Naive thymus-derived CD8-positive, alpha-beta T cell (primary cell): Measurements from ENCODE around the gene PLIN3. TPM values are rescaled to one million over a fixed set of nuclear protein-coding genes. Genes with fewer than 3 reads are reported as not detected.
"Not testable (repeated sequence)": the region's sequence is repeated elsewhere in the genome, so short reads cannot be mapped to it uniquely, and the experiment has no call there.

ENCODE experiments used
- ATAC-seq, 2 donors: fragments of 150-1000 bp; cut with Tn5 transposase in 1 of 2; sonication (Bioruptor Pico), chemical (Tn5 transposase) in 1 of 2; 1 replicate in 1 of 2; 2 replicates in 1 of 2; pipeline ENCODE4 v1.10.0; 2021; ENCODE audit warnings: mild to moderate bottlenecking in 2 of 2, moderate library complexity in 2 of 2
- POLR2A ChIA-PET: fragments of 350-600 bp; sonication (Branson Sonifier 250); formaldehyde crosslinking; loops from one replicate; lab custom pipeline; 2021; ENCODE audit warnings: antibody characterized with exemption; lab: Charles Lee
- DNase-seq, 10 donors: peaks; one replicate each; pipeline versions ENCODE4 v3.0.0 to v3.0.0-alpha.2; 2020 to 2022
- H3K27ac Mint-ChIP-seq, 10 donors: one replicate each; pipeline ENCODE4 v1.8.0; 2020 to 2022; ENCODE audit warnings: mild to moderate bottlenecking in 10 of 10, mixed read lengths in 10 of 10, moderate library complexity in 4 of 10, inconsistent platforms in 1 of 10
- H3K27me3 Mint-ChIP-seq, 5 donors: one replicate each; pipeline ENCODE4 v1.8.0; 2021 to 2022; ENCODE audit warnings: mixed read lengths in 5 of 5
- H3K36me3 Mint-ChIP-seq, 3 donors: one replicate each; pipeline ENCODE4 v1.8.0; 2020 to 2022; ENCODE audit warnings: mixed read lengths in 3 of 3, mild to moderate bottlenecking in 2 of 3, inconsistent platforms in 1 of 3
- H3K4me1 Mint-ChIP-seq, 4 donors: one replicate each; pipeline ENCODE4 v1.8.0; 2021 to 2022; ENCODE audit warnings: mixed read lengths in 4 of 4
- H3K4me3 Mint-ChIP-seq, 10 donors: one replicate each; pipeline ENCODE4 v1.8.0; 2020 to 2022; ENCODE audit warnings: mild to moderate bottlenecking in 10 of 10, mixed read lengths in 10 of 10, moderate library complexity in 6 of 10, inconsistent platforms in 1 of 10
- H3K9me3 Mint-ChIP-seq, 9 donors: one replicate each; pipeline ENCODE4 v1.8.0; 2020 to 2022; ENCODE audit warnings: mixed read lengths in 9 of 9, mild to moderate bottlenecking in 3 of 9, inconsistent platforms in 1 of 9, moderate library complexity in 1 of 9
- polyA plus RNA-seq, 3 donors: library from polyadenylated mRNA; unstranded; fragments of 300-500 nt; fragmentation: Illumina TruSeq; gene quantifications; one replicate each; pipeline ENCODE4 v1.2.3, GENCODE V29; 2021
- total RNA-seq, 8 experiments: library from RNA in 2 of 8; stranded (reverse) in 2 of 8; gene quantifications; one replicate each; pipeline ENCODE4 v1.2.3 and lab custom pipeline; 2021 to 2026

PLIN3 gene
- total and polyA plus RNA-seq, 5 experiments from 2014 or later = 14.1 to 17.3 (median 15.9) TPM

- POLR2A ChIA-PET = interaction anchor here (0.6 to 3.8 kb wide), 8 partner anchors 9 to 800 kb away, joined by 3 to 53 read pairs (median 4); partner anchors contain the start of genes KDM4B and ZBTB7A
These were observed 657 bp downstream of the PLIN3 start for GRCh38 chr19:4866595-4867424.

GRCh38 chr19:4861147-4861546, 6.3 kb downstream of the PLIN3 start:
- H3K9me3 Mint-ChIP-seq = no peaks in the 10 kb centered on the region
- H3K4me3 Mint-ChIP-seq = no peak overlapping the region
- H3K4me1 Mint-ChIP-seq = peaks cover 0 to 4% (median 2%) of the 10 kb centered on the region in 4 donors
- H3K36me3 Mint-ChIP-seq = peaks cover 0 to 22% (median 3%) of the 10 kb centered on the region in 3 donors
- no peak overlapping the region for H3K27ac Mint-ChIP-seq
- POLR2A ChIA-PET = no interaction called here
- no peak for DNase-seq
- no peaks in the 10 kb centered on the region for H3K27me3 Mint-ChIP-seq
- no peak for ATAC-seq

More at GRCh38 chr19:4866595-4867424, 657 bp downstream of the PLIN3 start:
- no peaks in the 10 kb centered on the region for H3K36me3 Mint-ChIP-seq
- H3K4me1 Mint-ChIP-seq = peaks cover 6 to 15% (median 12%) of the 10 kb centered on the region in 4 donors
- DNase-seq (peak; percentile 30 to 75 (median 40)), ATAC-seq (peak; percentile 33 to 43)
- no peaks in the 10 kb centered on the region for H3K9me3 Mint-ChIP-seq
- H3K27ac Mint-ChIP-seq = peak overlapping the region; percentile 19 to 82 (median 70)
- peak overlapping the region; percentile 72 to 90 (median 82) for H3K4me3 Mint-ChIP-seq
- H3K27me3 Mint-ChIP-seq = peaks cover 0 to 1% (median 0%) of the 10 kb centered on the region in 5 donors

GRCh38 chr19:4859697-4860096, 7.8 kb downstream of the PLIN3 start:
- DNase-seq (no peak), ATAC-seq (no peak)
- Mint-ChIP-seq H3K27me3 (no peaks in the 10 kb centered on the region), H3K27ac (no peak overlapping the region), H3K4me3 (no peak overlapping the region), H3K9me3 (no peaks in the 10 kb centered on the region), H3K4me1 (peaks cover 0 to 3% (median 1%) of the 10 kb centered on the region in 4 donors), H3K36me3 (peaks cover 0 to 29% (median 3%) of the 10 kb centered on the region in 3 donors)
- POLR2A ChIA-PET = no interaction called here

- not testable (repeated sequence) for H3K9me3 Mint-ChIP-seq, ATAC-seq
These were observed 11.0 kb downstream of the PLIN3 start for GRCh38 chr19:4856468-4856867.

GRCh38 chr19:4853506-4853905, 14.0 kb downstream of the PLIN3 start:
- H3K27ac Mint-ChIP-seq, H3K4me3 Mint-ChIP-seq, H3K9me3 Mint-ChIP-seq, ATAC-seq, H3K27me3 Mint-ChIP-seq, H3K4me1 Mint-ChIP-seq, DNase-seq: not testable (repeated sequence)
- POLR2A ChIA-PET = interaction anchor here (0.7 kb wide), 1 partner anchor 161 kb away, joined by 4 read pairs; no protein-coding TSS in a partner anchor
- peaks cover 0 to 29% (median 6%) of the 10 kb centered on the region in 3 donors for H3K36me3 Mint-ChIP-seq

More at GRCh38 chr19:4856468-4856867, 11.0 kb downstream of the PLIN3 start:
- DNase-seq, H3K4me3 Mint-ChIP-seq, H3K27me3 Mint-ChIP-seq, H3K4me1 Mint-ChIP-seq, H3K27ac Mint-ChIP-seq: not testable (repeated sequence)
- peaks cover 0 to 37% (median 6%) of the 10 kb centered on the region in 3 donors for H3K36me3 Mint-ChIP-seq
- POLR2A ChIA-PET = interaction anchor here (0.8 kb wide), 1 partner anchor 19 kb away, joined by 3 read pairs; no protein-coding TSS in a partner anchor

DNA sequence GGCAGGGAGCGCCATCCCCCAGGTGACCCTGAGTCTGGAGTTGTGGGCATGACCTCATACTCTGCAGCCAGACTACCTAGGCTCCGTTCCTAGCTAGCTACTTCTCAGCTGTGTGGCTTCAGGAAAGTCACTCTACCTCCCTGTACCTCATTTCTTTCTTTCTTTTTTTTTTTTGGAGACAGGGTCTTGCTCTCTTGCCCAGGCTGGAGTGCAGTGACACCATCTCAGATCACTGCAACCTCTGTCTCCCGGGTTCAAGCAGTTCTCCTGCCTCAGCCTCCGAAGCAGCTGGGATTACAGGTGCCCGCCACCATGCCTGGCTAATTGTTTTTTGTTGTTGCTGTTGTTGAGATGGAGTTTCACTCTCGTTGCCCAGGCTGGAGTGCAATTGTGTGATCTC, 15.0 kb downstream of the PLIN3 start:
- H3K27me3 Mint-ChIP-seq = no peaks in the 10 kb centered on the region
- peaks cover 0 to 26% (median 9%) of the 10 kb centered on the region in 3 donors for H3K36me3 Mint-ChIP-seq
- no peak for DNase-seq
- H3K9me3 Mint-ChIP-seq = no peaks in the 10 kb centered on the region
- no peak overlapping the region for H3K4me3 Mint-ChIP-seq
- H3K27ac Mint-ChIP-seq = no peak overlapping the region
- peaks cover 0 to 4% (median 1%) of the 10 kb centered on the region in 4 donors for H3K4me1 Mint-ChIP-seq
- POLR2A ChIA-PET = interaction anchor here (0.6 to 1.4 kb wide), 4 partner anchors 15 to 61 kb away, joined by 3 to 6 read pairs (median 4); partner anchors contain the start of gene PLIN3
- ATAC-seq = no peak

GRCh38 chr19:4851551-4852290, 15.7 kb downstream of the PLIN3 start:
- H3K36me3 Mint-ChIP-seq = peaks cover 0 to 24% (median 6%) of the 10 kb centered on the region in 3 donors
- H3K27me3 Mint-ChIP-seq = no peaks in the 10 kb centered on the region
- peak; percentile 53 to 89 (median 74) for DNase-seq
- ATAC-seq = peak; percentile 87 to 98
- POLR2A ChIA-PET = interaction anchor here (0.5 to 1.4 kb wide), 7 partner anchors 16 to 62 kb away, joined by 3 to 6 read pairs (median 3); partner anchors contain the start of gene PLIN3
- H3K9me3 Mint-ChIP-seq = no peaks in the 10 kb centered on the region
- peak overlapping the region in 2 of 10 donors; percentile 41 to 69 for H3K27ac Mint-ChIP-seq
- no peak overlapping the region for H3K4me3 Mint-ChIP-seq
- H3K4me1 Mint-ChIP-seq = peaks cover 0 to 4% (median 1%) of the 10 kb centered on the region in 4 donors

DNA sequence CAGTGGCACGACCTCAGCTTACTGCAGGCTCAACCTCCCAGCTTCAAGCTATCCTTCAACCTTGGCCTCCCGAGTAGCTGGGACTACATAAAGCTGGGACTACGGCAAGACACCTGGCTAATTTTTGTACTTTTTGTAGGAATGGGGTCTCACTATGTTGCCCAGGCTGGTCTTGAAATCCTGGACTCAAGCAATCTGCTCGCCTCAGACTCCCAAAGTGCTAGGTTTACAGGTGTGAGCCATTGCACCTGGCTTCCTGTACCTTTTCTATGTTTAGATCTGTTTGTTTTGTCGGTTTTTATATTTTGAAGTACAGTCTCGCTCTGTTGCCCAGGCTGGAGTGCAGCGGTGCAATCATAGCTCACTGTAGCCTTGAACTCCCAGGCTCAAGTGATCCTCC, 18.4 kb downstream of the PLIN3 start:
- POLR2A ChIA-PET = interaction anchor here (0.6 kb wide), 1 partner anchor 298 kb away, joined by 4 read pairs; no protein-coding TSS in a partner anchor
- Mint-ChIP-seq H3K9me3 (no peaks in the 10 kb centered on the region), H3K36me3 (peaks cover 0 to 28% (median 6%) of the 10 kb centered on the region in 3 donors), H3K27ac (no peak overlapping the region), H3K27me3 (no peaks in the 10 kb centered on the region), H3K4me3 (no peak overlapping the region), H3K4me1 (peaks cover 0 to 4% (median 1%) of the 10 kb centered on the region in 4 donors)
- no peak for ATAC-seq
- no peak for DNase-seq

DNA sequence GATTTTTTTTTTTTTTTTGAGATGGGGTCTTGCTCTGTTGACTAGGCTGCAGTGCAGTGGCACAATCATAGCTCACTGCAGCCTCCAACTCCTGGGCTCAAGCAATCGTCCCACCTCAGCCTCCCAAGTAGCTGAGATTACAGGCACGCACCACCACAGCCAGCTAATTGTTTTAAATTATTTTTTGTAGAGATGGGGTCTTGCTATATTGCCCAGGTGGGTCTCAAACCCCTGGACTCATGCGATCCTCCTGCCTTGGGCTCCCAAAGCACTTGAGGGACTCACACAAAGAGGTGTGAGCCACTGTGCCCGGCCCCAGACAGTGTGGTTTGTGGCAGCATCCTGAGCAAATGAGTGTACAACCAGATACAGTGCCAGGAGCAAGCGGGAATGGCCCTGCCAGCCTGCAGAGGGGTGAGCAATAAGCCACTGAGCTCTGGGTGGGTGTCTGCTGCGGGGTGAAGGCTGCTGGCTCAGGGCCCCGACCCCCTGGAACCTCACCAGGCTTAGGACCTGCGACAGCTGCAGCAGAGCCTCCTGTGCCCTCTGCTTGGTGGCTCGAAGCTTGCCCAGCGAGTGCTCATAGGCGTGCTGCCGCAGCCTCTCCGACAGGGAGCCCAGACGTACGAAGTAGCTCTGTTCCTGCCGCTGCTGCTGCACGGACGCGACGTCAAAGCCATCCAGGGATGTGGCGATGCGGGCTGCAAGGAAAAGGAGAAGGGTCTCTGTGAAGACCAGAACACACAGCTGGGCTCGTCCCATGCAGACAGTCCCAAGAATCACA, 20.1 kb downstream of the PLIN3 start:
- ATAC-seq (no peak), DNase-seq (no peak)
- H3K4me3 Mint-ChIP-seq = no peak overlapping the region
- H3K9me3 Mint-ChIP-seq = no peaks in the 10 kb centered on the region
- H3K27ac Mint-ChIP-seq = peak overlapping the region in 1 of 10 donors; percentile 22
- H3K36me3 Mint-ChIP-seq = peaks cover 0 to 37% (median 5%) of the 10 kb centered on the region in 3 donors
- POLR2A ChIA-PET = interaction anchor here (0.6 to 0.7 kb wide), 2 partner anchors 161 to 781 kb away, joined by 3 read pairs; no protein-coding TSS in a partner anchor
- no peaks in the 10 kb centered on the region for H3K27me3 Mint-ChIP-seq
- H3K4me1 Mint-ChIP-seq = peaks cover 0 to 4% (median 1%) of the 10 kb centered on the region in 4 donors

DNA sequence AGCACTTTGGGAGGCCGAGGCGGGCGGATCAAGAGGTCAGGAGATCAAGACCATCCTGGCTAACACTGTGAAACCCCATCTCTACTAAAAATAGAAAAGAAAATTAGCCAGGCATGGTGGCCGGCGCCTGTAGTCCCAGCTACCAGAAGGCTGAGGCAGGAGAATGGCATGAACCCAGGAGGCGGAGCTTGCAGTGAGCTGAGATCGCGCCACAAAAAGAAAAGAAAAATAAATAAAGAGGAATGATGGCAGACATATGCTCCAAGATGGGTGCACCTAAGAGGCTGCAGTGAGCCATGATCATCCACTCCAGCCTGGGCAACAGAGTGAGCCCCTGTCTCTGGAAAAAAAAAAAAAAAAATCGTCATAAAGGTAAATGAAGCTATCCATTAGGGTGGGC, 21.5 kb downstream of the PLIN3 start:
- not testable (repeated sequence) for H3K9me3 Mint-ChIP-seq, H3K27ac Mint-ChIP-seq, H3K27me3 Mint-ChIP-seq, DNase-seq, H3K4me3 Mint-ChIP-seq, H3K4me1 Mint-ChIP-seq, ATAC-seq
- POLR2A ChIA-PET = interaction anchor here (0.8 kb wide), 1 partner anchor 71 kb away, joined by 8 read pairs; no protein-coding TSS in a partner anchor
- H3K36me3 Mint-ChIP-seq = peaks cover 0 to 46% (median 9%) of the 10 kb centered on the region in 3 donors

- POLR2A ChIA-PET = no interaction called here
- ATAC-seq (no peak), DNase-seq (no peak)
- Mint-ChIP-seq H3K36me3 (peaks cover 0 to 52% (median 11%) of the 10 kb centered on the region in 3 donors), H3K9me3 (no peaks in the 10 kb centered on the region), H3K27ac (no peak overlapping the region), H3K4me3 (no peak overlapping the region), H3K4me1 (peaks cover 0 to 10% (median 0%) of the 10 kb centered on the region in 4 donors), H3K27me3 (no peaks in the 10 kb centered on the region)
These were observed 22.9 kb downstream of the PLIN3 start for GRCh38 chr19:4844348-4845179.
